ENCODE data around the gene SF1.

Gene SF1

DNA sequence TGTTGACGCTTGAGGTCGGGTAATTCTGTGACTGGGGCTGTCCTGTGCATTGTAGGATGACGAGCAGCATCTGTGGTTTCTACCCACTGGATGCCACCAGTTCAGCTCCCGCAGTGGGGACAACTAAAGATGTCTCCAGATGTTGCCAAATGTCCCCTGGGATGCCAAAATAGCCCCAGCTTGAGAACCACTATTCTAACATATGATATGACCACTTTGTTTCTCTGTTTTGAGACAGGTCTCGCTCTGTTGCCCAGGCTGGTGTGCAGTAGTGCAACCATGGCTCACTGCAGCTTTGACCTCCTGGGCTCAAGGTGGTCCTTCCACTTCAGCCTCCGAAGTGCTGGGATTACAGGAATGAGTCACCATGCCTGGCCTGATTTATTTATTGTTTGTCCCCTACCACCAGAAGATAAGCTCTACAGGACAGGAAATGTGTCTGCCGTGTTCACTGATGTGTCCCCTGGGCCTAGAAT, 36.4 kb upstream of the SF1 start:
- Histone ChIP-seq H2AFZ (ENCODE audit: low read depth, low read length) (no peak overlapping the region), H3K36me3 (ENCODE audit: insufficient read depth, low read length) (no peaks in the 10 kb centered on the region), H3K4me1 (ENCODE audit: insufficient read depth, low read length) (peaks cover 7% of the 10 kb centered on the region), H4K20me1 (ENCODE audit: insufficient read depth, low read length) (no peaks in the 10 kb centered on the region), H3K79me2 (ENCODE audit: insufficient read depth, low read length) (peaks cover 4% of the 10 kb centered on the region), H3K4me3 (ENCODE audit: low read depth in 1 of 2, low read length in 2 of 2) (no peak overlapping the region), H3K27ac (ENCODE audit: low read length) (no peak overlapping the region), H3K9me3 (ENCODE audit: insufficient read depth, low read length, severe bottlenecking) (no peaks in the 10 kb centered on the region), H3K27me3 (ENCODE audit: insufficient read depth, low read length, poor library complexity) (no peaks in the 10 kb centered on the region), H3K9ac (ENCODE audit: low read depth, low read length) (no peak overlapping the region), H3K4me2 (ENCODE audit: insufficient read depth, low read length) (no peak overlapping the region)
- TF ChIP-seq, protein P1, sequence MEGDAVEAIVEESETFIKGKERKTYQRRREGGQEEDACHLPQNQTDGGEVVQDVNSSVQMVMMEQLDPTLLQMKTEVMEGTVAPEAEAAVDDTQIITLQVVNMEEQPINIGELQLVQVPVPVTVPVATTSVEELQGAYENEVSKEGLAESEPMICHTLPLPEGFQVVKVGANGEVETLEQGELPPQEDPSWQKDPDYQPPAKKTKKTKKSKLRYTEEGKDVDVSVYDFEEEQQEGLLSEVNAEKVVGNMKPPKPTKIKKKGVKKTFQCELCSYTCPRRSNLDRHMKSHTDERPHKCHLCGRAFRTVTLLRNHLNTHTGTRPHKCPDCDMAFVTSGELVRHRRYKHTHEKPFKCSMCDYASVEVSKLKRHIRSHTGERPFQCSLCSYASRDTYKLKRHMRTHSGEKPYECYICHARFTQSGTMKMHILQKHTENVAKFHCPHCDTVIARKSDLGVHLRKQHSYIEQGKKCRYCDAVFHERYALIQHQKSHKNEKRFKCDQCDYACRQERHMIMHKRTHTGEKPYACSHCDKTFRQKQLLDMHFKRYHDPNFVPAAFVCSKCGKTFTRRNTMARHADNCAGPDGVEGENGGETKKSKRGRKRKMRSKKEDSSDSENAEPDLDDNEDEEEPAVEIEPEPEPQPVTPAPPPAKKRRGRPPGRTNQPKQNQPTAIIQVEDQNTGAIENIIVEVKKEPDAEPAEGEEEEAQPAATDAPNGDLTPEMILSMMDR (IDR thresholded peaks at IDR 0.05; ENCODE audit: borderline replicate concordance, extremely low read depth, low read length, poor library complexity, severe bottlenecking), result no peak
- no peak for TF ChIP-seq EZH2 (IDR thresholded peaks at IDR 0.05; ENCODE audit: borderline replicate concordance, low read depth, low read length, severe bottlenecking)
- no peak for DNase-seq
- ATAC-seq (ENCODE audit: insufficient read depth, low read depth), result no peak

DNA sequence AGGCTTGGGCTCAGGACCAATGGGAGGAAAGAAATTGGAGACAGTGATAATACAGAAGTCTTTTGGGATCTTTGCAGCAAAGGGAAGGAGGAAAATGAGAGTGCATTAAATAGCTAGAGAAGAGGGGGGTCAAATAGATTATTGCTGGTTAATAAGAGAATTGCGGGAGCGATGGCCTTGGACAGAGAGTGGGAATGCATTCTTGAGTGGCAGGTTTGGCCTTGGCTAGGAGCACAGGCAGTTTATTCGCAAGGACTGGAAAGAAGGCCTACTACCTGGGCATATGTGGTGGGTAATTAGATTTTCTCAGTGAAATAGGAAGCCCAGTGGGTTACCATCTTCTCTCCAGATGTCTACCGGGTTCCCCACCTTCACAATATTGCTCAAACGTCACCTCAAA, 35.5 kb upstream of the SF1 start:
- no peak overlapping the region for H3K27ac ChIP-seq (ENCODE audit: low read length)
- H3K9me3 ChIP-seq (ENCODE audit: insufficient read depth, low read length, severe bottlenecking), result no peaks in the 10 kb centered on the region
- TF ChIP-seq, protein P1 (IDR thresholded peaks at IDR 0.05; ENCODE audit: borderline replicate concordance, extremely low read depth, low read length, poor library complexity, severe bottlenecking), result no peak
- TF ChIP-seq EZH2 (IDR thresholded peaks at IDR 0.05; ENCODE audit: borderline replicate concordance, low read depth, low read length, severe bottlenecking), result no peak
- DNase-seq (no peak), ATAC-seq (ENCODE audit: insufficient read depth, low read depth) (no peak)
- no peaks in the 10 kb centered on the region for H3K27me3 ChIP-seq (ENCODE audit: insufficient read depth, low read length, poor library complexity)
- peaks cover 13% of the 10 kb centered on the region for H3K79me2 ChIP-seq (ENCODE audit: insufficient read depth, low read length)
- H3K4me1 ChIP-seq (ENCODE audit: insufficient read depth, low read length), result peaks cover 16% of the 10 kb centered on the region
- H3K4me2 ChIP-seq (ENCODE audit: insufficient read depth, low read length), result no peak overlapping the region
- H2AFZ ChIP-seq (ENCODE audit: low read depth, low read length), result no peak overlapping the region
- H4K20me1 ChIP-seq (ENCODE audit: insufficient read depth, low read length), result no peaks in the 10 kb centered on the region
- H3K36me3 ChIP-seq (ENCODE audit: insufficient read depth, low read length), result peaks cover 5% of the 10 kb centered on the region
- H3K9ac ChIP-seq (ENCODE audit: low read depth, low read length), result no peak overlapping the region
- no peak overlapping the region for H3K4me3 ChIP-seq (ENCODE audit: low read depth in 1 of 2, low read length in 2 of 2)

DNA sequence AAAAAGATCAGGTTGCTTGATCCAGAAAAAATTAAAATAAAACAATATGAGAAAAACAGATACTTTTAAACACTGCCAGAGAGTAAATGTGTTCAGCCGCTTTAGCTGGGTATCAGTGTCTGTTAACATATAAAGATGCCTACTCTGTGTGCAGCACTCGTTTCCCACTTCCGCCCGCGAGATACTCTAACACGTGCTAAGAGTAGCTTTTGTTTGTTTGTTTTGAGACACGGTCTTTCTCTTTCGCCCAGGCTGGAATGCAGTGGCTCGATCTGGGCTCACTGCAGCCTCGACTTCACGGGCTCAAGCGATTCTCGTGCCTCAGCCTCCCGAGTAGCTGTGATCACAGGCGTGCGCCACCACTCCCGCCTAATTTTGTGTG, 32.5 kb upstream of the SF1 start:
- peak; percentile 51 for ATAC-seq (ENCODE audit: insufficient read depth, low read depth)
- peak overlapping the region; percentile 73 for H3K27ac ChIP-seq (ENCODE audit: low read length)
- H3K9ac ChIP-seq (ENCODE audit: low read depth, low read length), result peak overlapping the region; percentile 74

More for the DNA sequence above, 32.5 kb upstream of the SF1 start:
- Histone ChIP-seq H2AFZ (ENCODE audit: low read depth, low read length) (peak overlapping the region; percentile 98), H4K20me1 (ENCODE audit: insufficient read depth, low read length) (0 out of 2 replicates have a peak, but pooled peaks cover 6% of the 10 kb centered on the region), H3K4me2 (ENCODE audit: insufficient read depth, low read length) (peak overlapping the region; percentile 92), H3K4me3 (ENCODE audit: low read depth in 1 of 2, low read length in 2 of 2) (peak overlapping the region; percentile 81 to 83; a peak in 3 of 4 replicates), H3K36me3 (ENCODE audit: insufficient read depth, low read length) (peaks cover 26% of the 10 kb centered on the region), H3K9me3 (ENCODE audit: insufficient read depth, low read length, severe bottlenecking) (no peaks in the 10 kb centered on the region), H3K27me3 (ENCODE audit: insufficient read depth, low read length, poor library complexity) (no peaks in the 10 kb centered on the region), H3K4me1 (ENCODE audit: insufficient read depth, low read length) (peaks cover 34% of the 10 kb centered on the region), H3K79me2 (ENCODE audit: insufficient read depth, low read length) (peaks cover 18% of the 10 kb centered on the region)
- DNase-seq, result no peak
- TF ChIP-seq, protein P1 (IDR thresholded peaks at IDR 0.05; ENCODE audit: borderline replicate concordance, extremely low read depth, low read length, poor library complexity, severe bottlenecking), result no peak
- TF ChIP-seq EZH2 (IDR thresholded peaks at IDR 0.05; ENCODE audit: borderline replicate concordance, low read depth, low read length, severe bottlenecking), result no peak
